Measurements from ENCODE around the gene NKD1. TPM values are rescaled to one million over a fixed set of nuclear protein-coding genes. Genes with fewer than 3 reads are reported as not detected.

Gene NKD1
- total RNA-seq, 2 experiments from 2014 or later: 0.81 to 1.3 TPM

GRCh38 chr16:50636753-50637374 is 88.7 kb downstream of the NKD1 start:
- no peak for DNase-seq
- Mint-ChIP-seq H3K27me3 (no peaks in the 10 kb centered on the region), H3K4me3 (no peak overlapping the region), H3K27ac (no peak overlapping the region), H3K9me3 (no peaks in the 10 kb centered on the region), H3K36me3 (ENCODE audit: low read depth) (no peaks in the 10 kb centered on the region), H3K4me1 (peaks cover 5% of the 10 kb centered on the region)
- ChIA-PET POLR2A (no interaction called here), CTCF (interaction anchor here (1.0 to 2.7 kb wide), 4 partner anchors 10 to 28 kb away, joined by 3 to 10 read pairs (median 6); no protein-coding TSS in a partner anchor)

GRCh38 chr16:50637716-50638602 is 89.8 kb downstream of the NKD1 start:
- Mint-ChIP-seq H3K27ac (no peak overlapping the region), H3K9me3 (no peaks in the 10 kb centered on the region), H3K27me3 (no peaks in the 10 kb centered on the region), H3K4me1 (peaks cover 5% of the 10 kb centered on the region), H3K4me3 (no peak overlapping the region), H3K36me3 (ENCODE audit: low read depth) (no peaks in the 10 kb centered on the region)
- no peak for DNase-seq
- ChIA-PET POLR2A (no interaction called here), CTCF (interaction anchor here (1.0 to 2.7 kb wide), 4 partner anchors 14 to 29 kb away, joined by 3 to 10 read pairs (median 4); no protein-coding TSS in a partner anchor)

GRCh38 chr16:50638816-50639670 is 90.8 kb downstream of the NKD1 start:
- H3K4me1 Mint-ChIP-seq: peaks cover 5% of the 10 kb centered on the region
- H3K4me3 Mint-ChIP-seq: no peak overlapping the region
- POLR2A ChIA-PET: no interaction called here
- no peaks in the 10 kb centered on the region for H3K9me3 Mint-ChIP-seq
- DNase-seq: no peak
- CTCF ChIA-PET: interaction anchor here (0.6 to 1.6 kb wide), 3 partner anchors 13 to 28 kb away, joined by 4 read pairs; no protein-coding TSS in a partner anchor
- no peak overlapping the region for H3K27ac Mint-ChIP-seq
- no peaks in the 10 kb centered on the region for H3K36me3 Mint-ChIP-seq (ENCODE audit: low read depth)
- H3K27me3 Mint-ChIP-seq: no peaks in the 10 kb centered on the region

GRCh38 chr16:50640391-50640790 is 92.2 kb downstream of the NKD1 start:
- Mint-ChIP-seq H3K4me3 (no peak overlapping the region), H3K4me1 (peaks cover 5% of the 10 kb centered on the region), H3K27ac (no peak overlapping the region), H3K36me3 (ENCODE audit: low read depth) (no peaks in the 10 kb centered on the region), H3K9me3 (no peaks in the 10 kb centered on the region), H3K27me3 (no peaks in the 10 kb centered on the region)
- CTCF ChIA-PET: interaction anchor here (0.7 to 1.8 kb wide), 3 partner anchors 25 to 353 kb away, joined by 3 to 4 read pairs (median 3); no protein-coding TSS in a partner anchor
- DNase-seq: no peak
- POLR2A ChIA-PET: interaction anchor here (0.5 kb wide), 1 partner anchor 20 kb away, joined by 5 read pairs; no protein-coding TSS in a partner anchor

GRCh38 chr16:50640919-50641817 is 93.0 kb downstream of the NKD1 start:
- DNase-seq: no peak
- Mint-ChIP-seq H3K27me3 (no peaks in the 10 kb centered on the region), H3K9me3 (no peaks in the 10 kb centered on the region), H3K27ac (no peak overlapping the region), H3K4me3 (no peak overlapping the region), H3K4me1 (peaks cover 3% of the 10 kb centered on the region), H3K36me3 (ENCODE audit: low read depth) (no peaks in the 10 kb centered on the region)
- CTCF ChIA-PET: interaction anchor here (1.0 to 1.8 kb wide), 3 partner anchors 24 to 30 kb away, joined by 3 to 4 read pairs (median 4); no protein-coding TSS in a partner anchor
- POLR2A ChIA-PET: no interaction called here

GRCh38 chr16:50641818-50642187 is 93.6 kb downstream of the NKD1 start:
- Mint-ChIP-seq H3K27ac (no peak overlapping the region), H3K4me3 (no peak overlapping the region), H3K36me3 (ENCODE audit: low read depth) (no peaks in the 10 kb centered on the region), H3K9me3 (no peaks in the 10 kb centered on the region), H3K27me3 (no peaks in the 10 kb centered on the region), H3K4me1 (peaks cover 3% of the 10 kb centered on the region)
- ChIA-PET POLR2A (no interaction called here), CTCF (interaction anchor here (1.1 to 1.7 kb wide), 2 partner anchors 24 to 30 kb away, joined by 3 to 4 read pairs; no protein-coding TSS in a partner anchor)
- DNase-seq: no peak

- no peak for DNase-seq
- CTCF ChIA-PET: interaction anchor here (1.0 to 1.7 kb wide), 5 partner anchors 15 to 29 kb away, joined by 3 to 4 read pairs (median 3); no protein-coding TSS in a partner anchor
These were observed 94.2 kb downstream of the NKD1 start for GRCh38 chr16:50642349-50642748.

GRCh38 chr16:50643192-50643591 is 95.0 kb downstream of the NKD1 start:
- ChIA-PET CTCF (interaction anchor here (1.0 to 1.5 kb wide), 3 partner anchors 16 to 27 kb away, joined by 3 to 4 read pairs (median 3); no protein-coding TSS in a partner anchor), POLR2A (no interaction called here)
- no peak overlapping the region for H3K4me3 Mint-ChIP-seq
- peaks cover 3% of the 10 kb centered on the region for H3K4me1 Mint-ChIP-seq
- no peak for DNase-seq
- no peaks in the 10 kb centered on the region for H3K27me3 Mint-ChIP-seq
- H3K27ac Mint-ChIP-seq: no peak overlapping the region
- H3K36me3 Mint-ChIP-seq (ENCODE audit: low read depth): no peaks in the 10 kb centered on the region
- H3K9me3 Mint-ChIP-seq: no peaks in the 10 kb centered on the region

More at GRCh38 chr16:50642349-50642748, 94.2 kb downstream of the NKD1 start:
- Mint-ChIP-seq H3K27ac (no peak overlapping the region), H3K4me1 (peaks cover 3% of the 10 kb centered on the region), H3K36me3 (ENCODE audit: low read depth) (no peaks in the 10 kb centered on the region), H3K4me3 (no peak overlapping the region), H3K9me3 (no peaks in the 10 kb centered on the region), H3K27me3 (no peaks in the 10 kb centered on the region)
- POLR2A ChIA-PET: no interaction called here

- Mint-ChIP-seq H3K4me3 (no peak overlapping the region), H3K27ac (no peak overlapping the region), H3K36me3 (ENCODE audit: low read depth) (no peaks in the 10 kb centered on the region), H3K4me1 (peaks cover 3% of the 10 kb centered on the region), H3K27me3 (no peaks in the 10 kb centered on the region), H3K9me3 (no peaks in the 10 kb centered on the region)
- CTCF ChIA-PET: interaction anchor here (0.9 kb wide), 1 partner anchor 71 kb away, joined by 4 read pairs; no protein-coding TSS in a partner anchor
- POLR2A ChIA-PET: no interaction called here
- no peak for DNase-seq
These were observed 96.0 kb downstream of the NKD1 start for GRCh38 chr16:50644245-50644644.

GRCh38 chr16:50644729-50645128 is 96.5 kb downstream of the NKD1 start:
- H3K27me3 Mint-ChIP-seq: no peaks in the 10 kb centered on the region
- no peaks in the 10 kb centered on the region for H3K36me3 Mint-ChIP-seq (ENCODE audit: low read depth)
- H3K27ac Mint-ChIP-seq: no peak overlapping the region
- no peak overlapping the region for H3K4me3 Mint-ChIP-seq
- no peaks in the 10 kb centered on the region for H3K4me1 Mint-ChIP-seq
- DNase-seq: peak; percentile 48
- H3K9me3 Mint-ChIP-seq: no peaks in the 10 kb centered on the region
- ChIA-PET CTCF (interaction anchor here (0.7 to 1.3 kb wide), 4 partner anchors 10 to 576 kb away, joined by 3 to 4 read pairs (median 3); no protein-coding TSS in a partner anchor), POLR2A (no interaction called here)

- H3K27me3 Mint-ChIP-seq: no peaks in the 10 kb centered on the region
- no peak overlapping the region for H3K27ac Mint-ChIP-seq
- CTCF ChIA-PET: interaction anchor here (0.6 to 1.4 kb wide), 5 partner anchors 10 to 577 kb away, joined by 3 to 7 read pairs (median 3); no protein-coding TSS in a partner anchor
- POLR2A ChIA-PET: no interaction called here
- H3K9me3 Mint-ChIP-seq: no peaks in the 10 kb centered on the region
- no peaks in the 10 kb centered on the region for H3K36me3 Mint-ChIP-seq (ENCODE audit: low read depth)
- no peaks in the 10 kb centered on the region for H3K4me1 Mint-ChIP-seq
- H3K4me3 Mint-ChIP-seq: no peak overlapping the region
- DNase-seq: no peak
These were observed 97.5 kb downstream of the NKD1 start for GRCh38 chr16:50645563-50646220.

Data from activated CD4-positive, alpha-beta T cell treated with anti-CD3 and anti-CD28 coated beads, Interleukin-2, amount 10 ng/mL, durations not matched to agents 7 days and 5 days (primary cell).